SK-N-SH (cell line): Measurements from ENCODE around the gene SERPINE1. TPM values are rescaled to one million over a fixed set of nuclear protein-coding genes. Genes with fewer than 3 reads are reported as not detected.
A peak's percentile ranks its signal among the peaks of the same experiment; 100 is the strongest.

Experiments
- CTCF ChIA-PET: fragments of 300-600, 350-600 bp; formaldehyde crosslinking; extraction: SDS; loops from one replicate; lab custom pipeline; 2021; lab: Yijun Ruan, JAX
- POLR2A ChIA-PET: fragments of 350-600 bp; sonication (Branson Sonifier 250); formaldehyde crosslinking; extraction: SDS; loops from one replicate; lab custom pipeline; 2020; ENCODE audit warnings: antibody characterized with exemption, inconsistent platforms; lab: Yijun Ruan, JAX
- DNase-seq: peaks from one replicate; pipeline ENCODE4 v3.0.0; 2012
- H2AFZ ChIP-seq: fragments of 200-600 bp; sonication (generic); 2 replicates; pipeline ENCODE4 v1.8.1; 2016; ENCODE audit warnings: antibody characterized with exemption, mild to moderate bottlenecking, low read depth
- H3F3A ChIP-seq: fragments of 200-600 bp; sonication (generic); replicated peaks from 2 replicates; pipeline ENCODE3; 2016; ENCODE audit warnings: antibody characterized with exemption, mild to moderate bottlenecking; ENCODE audit not compliant: insufficient read depth
- H3K27ac ChIP-seq, 2 experiments: fragments of 200-500 bp in 1 of 2; fragments of 200-600 bp in 1 of 2; sonication (Bioruptor generic) in 1 of 2; sonication (generic), shearing (Covaris generic) in 1 of 2; 2 replicates each; pipeline versions ENCODE4 v1.5.1 to v1.6.1; 2014 to 2016; ENCODE audit warnings: low read depth in 2 of 2, inconsistent platforms in 1 of 2, low read length in 1 of 2, mild to moderate bottlenecking in 1 of 2, mixed read lengths in 1 of 2
- H3K27me3 ChIP-seq: fragments of 200-600 bp; sonication (generic), shearing (Covaris generic); 2 replicates; pipeline ENCODE4 v1.6.1; 2016; ENCODE audit warnings: mixed run types; ENCODE audit not compliant: insufficient read depth
- H3K36me3 ChIP-seq, 2 experiments: fragments of 200-500 bp in 1 of 2; fragments of 200-600 bp in 1 of 2; sonication (Bioruptor generic) in 1 of 2; sonication (generic) in 1 of 2; replicated peaks in 1 of 2; 2 replicates each; pipeline versions ENCODE3 to v1.5.1; 2014 to 2016; ENCODE audit warnings: low read length in 1 of 2, mild to moderate bottlenecking in 1 of 2; ENCODE audit not compliant: insufficient read depth in 2 of 2, control insufficient read depth in 1 of 2
- H3K4me1 ChIP-seq, 2 experiments: fragments of 200-500 bp in 1 of 2; fragments of 200-600 bp in 1 of 2; sonication (Bioruptor generic) in 1 of 2; sonication (generic), shearing (Covaris generic) in 1 of 2; 2 replicates each; pipeline versions ENCODE4 v1.5.1 to v1.6.1; 2014 to 2016; ENCODE audit warnings: low read depth in 1 of 2, low read length in 1 of 2, mixed run types in 1 of 2; ENCODE audit not compliant: insufficient read depth in 2 of 2, control insufficient read depth in 1 of 2
- H3K4me2 ChIP-seq: fragments of 200-600 bp; sonication (generic), shearing (Covaris generic); 2 replicates; pipeline ENCODE4 v1.6.1; 2017; ENCODE audit warnings: mixed run types
- H3K4me3 ChIP-seq, 2 experiments: fragments of 200-500 bp in 1 of 2; fragments of 200-600 bp in 1 of 2; sonication (Bioruptor generic) in 1 of 2; sonication (generic), shearing (Covaris generic) in 1 of 2; 2 replicates each; pipeline versions ENCODE4 v1.5.1 to v1.8.1; 2014 to 2016; ENCODE audit warnings: low read depth in 2 of 2, inconsistent platforms in 1 of 2, low read length in 1 of 2, mild to moderate bottlenecking in 1 of 2, mixed read lengths in 1 of 2, moderate library complexity in 1 of 2
- H3K79me2 ChIP-seq: fragments of 200-600 bp; sonication (generic); 2 replicates; pipeline ENCODE4 v1.8.1; 2017; ENCODE audit warnings: mild to moderate bottlenecking; ENCODE audit not compliant: insufficient read depth
- H3K9ac ChIP-seq: fragments of 200-600 bp; sonication (generic); 2 replicates; pipeline ENCODE4 v1.6.1; 2017; ENCODE audit warnings: mixed run types
- H3K9me2 ChIP-seq: fragments of 200-600 bp; sonication (generic); 2 replicates; pipeline ENCODE4 v1.6.1; 2017; ENCODE audit warnings: mixed run types
- H3K9me3 ChIP-seq: fragments of 200-600 bp; sonication (generic); 2 replicates; pipeline ENCODE4 v1.6.1; 2017; ENCODE audit warnings: mixed run types, mild to moderate bottlenecking, moderate library complexity
- H4K20me1 ChIP-seq: fragments of 200-600 bp; sonication (generic); 2 replicates; pipeline ENCODE4 v1.6.1; 2017; ENCODE audit warnings: mild to moderate bottlenecking, mixed run types; ENCODE audit not compliant: insufficient read depth
- CHD2 ChIP-seq: fragments of 150-350 bp; IDR thresholded peaks from 2 replicates; pipeline ENCODE4 v1.6.1; 2018; ENCODE audit warnings: low read length; ENCODE audit not compliant: partially characterized antibody
- ELF1 ChIP-seq: IDR thresholded peaks from 2 replicates; pipeline ENCODE4 v1.4.0; 2012
- EP300 ChIP-seq, 2 experiments: IDR thresholded peaks; 2 replicates each; pipeline versions ENCODE4 v1.4.0 to v1.6.1; 2012; ENCODE audit warnings: borderline replicate concordance in 1 of 2, low read depth in 1 of 2, low read length in 1 of 2
- EZH2phosphoT487 ChIP-seq: fragments of 200-600 bp; sonication (generic); IDR thresholded peaks from 2 replicates; pipeline ENCODE4 v1.6.1; 2017; ENCODE audit warnings: low read depth, mixed run types, mild to moderate bottlenecking, antibody characterized with exemption, moderate library complexity, borderline replicate concordance
- GATA2 ChIP-seq: sonication (generic); formaldehyde crosslinking; IDR thresholded peaks from 2 replicates; pipeline ENCODE4 v1.5.0; 2020; ENCODE audit warnings: mild to moderate bottlenecking, missing genetic modification reagents
- JUND ChIP-seq: IDR thresholded peaks from 2 replicates; pipeline ENCODE4 v1.4.0; 2012
- MXI1 ChIP-seq: IDR thresholded peaks from 2 replicates; pipeline ENCODE4 v1.6.1; 2012; ENCODE audit warnings: mild to moderate bottlenecking, low read depth, low read length, improper control_type of control experiment
- NRF1 ChIP-seq: IDR thresholded peaks from 2 replicates; pipeline ENCODE4 v1.6.1; 2012; ENCODE audit warnings: low read depth, mild to moderate bottlenecking, low read length
- POLR2AphosphoS5 ChIP-seq: IDR thresholded peaks from 2 replicates; pipeline ENCODE4 v1.6.1; 2012; ENCODE audit warnings: low read depth, low read length
- RAD21 ChIP-seq: IDR thresholded peaks from 2 replicates; pipeline ENCODE4 v1.6.1; 2012; ENCODE audit warnings: mild to moderate bottlenecking, low read length
- RCOR1 ChIP-seq: fragments of 150-350 bp; IDR thresholded peaks from 2 replicates; pipeline ENCODE4 v1.6.1; 2017; ENCODE audit warnings: antibody characterized with exemption, low read length
- RFX5 ChIP-seq: IDR thresholded peaks from 2 replicates; pipeline ENCODE4 v1.6.1; 2012; ENCODE audit warnings: mild to moderate bottlenecking, improper control_type of control experiment, low read length
- RXRA ChIP-seq: IDR thresholded peaks from 2 replicates; pipeline ENCODE4 v1.4.0; 2012; ENCODE audit warnings: low read depth, mild to moderate bottlenecking, borderline replicate concordance
- SIN3A ChIP-seq: IDR thresholded peaks from 2 replicates; pipeline ENCODE4 v1.6.1; 2012; ENCODE audit warnings: low read depth, mild to moderate bottlenecking, low read length, moderate library complexity, borderline replicate concordance
- WGBS: methylation state at CpG from one replicate; pipeline ENCODE4 v1.1.6; 2017; ENCODE audit warnings: low lambda C conversion rate; 5-methylcytosine and 5-hydroxymethylcytosine counted together
- polyA plus RNA-seq, 3 experiments: library from polyadenylated mRNA; depleted of rRNA; stranded (reverse); fragments of >200 nt; gene quantifications; 2 replicates each; pipeline ENCODE4 v1.2.3, GENCODE V29; 2012
- TF ChIP-seq, protein P1 (sequence below): IDR thresholded peaks from 2 replicates; pipeline ENCODE4; 2012
- TF ChIP-seq, protein P2 (sequence below): IDR thresholded peaks from 2 replicates; pipeline ENCODE4 v1.4.0; 2012; ENCODE audit warnings: low read depth
- TF ChIP-seq, protein P3 (sequence below): fragments of 150-350 bp; IDR thresholded peaks from 2 replicates; pipeline ENCODE4 v1.6.1; 2016; ENCODE audit warnings: mild to moderate bottlenecking, low read depth, low read length
- TF ChIP-seq, protein P4 (sequence below): fragments of 150-350 bp; IDR thresholded peaks from 2 replicates; pipeline ENCODE4 v1.6.1; 2017; ENCODE audit warnings: antibody characterized with exemption, low read length, low read depth, borderline replicate concordance
- TF ChIP-seq, protein P5 (sequence below): IDR thresholded peaks from 2 replicates; pipeline ENCODE4 v1.4.0; 2012; ENCODE audit warnings: low read depth, borderline replicate concordance

The SERPINE1 gene
- polyA plus RNA-seq, 1 of the 3 experiments (the other 2 are of a cell fraction) = 4,174 TPM

DNA sequence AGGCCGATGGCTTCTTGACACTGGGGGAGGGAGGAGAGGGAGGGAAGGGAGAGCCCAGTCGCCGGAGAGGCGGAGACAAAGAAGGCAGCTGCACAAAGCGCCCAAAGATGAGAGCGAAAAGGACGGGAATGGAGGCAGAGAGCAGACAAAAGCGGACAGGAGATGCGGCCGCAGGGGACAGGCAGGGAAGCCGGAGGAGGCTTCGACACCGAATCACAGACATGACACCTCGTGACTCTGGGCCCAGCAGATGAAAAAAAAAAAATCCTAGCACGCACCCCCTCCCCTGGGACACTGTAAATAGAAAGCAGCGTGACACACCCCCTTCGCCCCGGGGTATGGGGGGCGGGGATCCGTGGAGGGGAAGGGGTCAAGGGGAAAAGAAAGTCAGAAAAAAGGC, 52.2 kb downstream of the SERPINE1 start:
- peak overlapping the region; percentile 72 for H3K4me2 ChIP-seq
- POLR2A ChIA-PET = interaction anchor here (1.0 to 2.1 kb wide), 4 partner anchors 10 to 39 kb away, joined by 3 to 9 read pairs (median 3); partner anchors contain the start of genes VGF and ZNHIT1

DNA sequence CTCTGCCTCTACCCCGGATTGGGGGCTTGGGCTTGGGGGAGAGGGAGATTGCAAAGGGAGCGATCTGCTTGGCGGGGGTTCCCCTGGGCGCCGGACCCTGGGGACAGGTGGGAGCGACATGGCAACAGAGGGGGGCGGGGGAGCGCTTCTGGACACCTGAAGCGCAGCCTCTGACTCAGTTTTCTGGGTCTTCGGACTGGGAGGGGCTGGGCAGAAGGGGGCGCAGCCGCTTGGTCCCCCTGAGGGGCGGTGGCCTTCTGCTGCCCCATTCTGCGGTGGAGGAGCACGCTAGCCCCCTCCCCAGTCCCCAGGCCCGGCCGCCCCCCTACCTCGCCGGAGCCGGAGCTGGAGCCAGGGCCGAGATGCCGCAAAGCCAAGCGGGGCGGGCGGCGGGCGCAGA, 52.8 kb downstream of the SERPINE1 start:
- Histone ChIP-seq H3K79me2 (no peaks in the 10 kb centered on the region), H3K36me3 (no peaks in the 10 kb centered on the region), H3K9me3 (no peaks in the 10 kb centered on the region), H4K20me1 (no peaks in the 10 kb centered on the region), H3K9me2 (no peaks in the 10 kb centered on the region), H3K27ac (peak overlapping the region in 1 of 2 experiments; percentile 28; a peak in 1 of 4 replicates), H3K27me3 (peaks cover 28% of the 10 kb centered on the region), H3K4me1 (peaks cover 0 to 16% of the 10 kb centered on the region in 2 experiments; a peak in 1 of 4 replicates), H3F3A (peaks cover 4% of the 10 kb centered on the region), H3K4me2 (peak overlapping the region; percentile 72), H2AFZ (peak overlapping the region; percentile 67; the same call in 1 of the 2 replicates), H3K4me3 (peak overlapping the region; percentile 39 to 48; a peak in 3 of 4 replicates), H3K9ac (no peak overlapping the region)
- ChIA-PET POLR2A (interaction anchor here (0.5 to 1.7 kb wide), 7 partner anchors 9 to 36 kb away, joined by 3 to 9 read pairs (median 5); partner anchors contain the start of gene VGF), CTCF (interaction anchor here (0.7 to 5.4 kb wide), 11 partner anchors 9 to 103 kb away, joined by 3 to 52 read pairs (median 5); partner anchors contain the start of genes FIS1 and VGF)
- peak; percentile 70 for DNase-seq
- WGBS = 5% methylated on average over 7 of the region's 27 CpGs
- TF ChIP-seq, protein P1, sequence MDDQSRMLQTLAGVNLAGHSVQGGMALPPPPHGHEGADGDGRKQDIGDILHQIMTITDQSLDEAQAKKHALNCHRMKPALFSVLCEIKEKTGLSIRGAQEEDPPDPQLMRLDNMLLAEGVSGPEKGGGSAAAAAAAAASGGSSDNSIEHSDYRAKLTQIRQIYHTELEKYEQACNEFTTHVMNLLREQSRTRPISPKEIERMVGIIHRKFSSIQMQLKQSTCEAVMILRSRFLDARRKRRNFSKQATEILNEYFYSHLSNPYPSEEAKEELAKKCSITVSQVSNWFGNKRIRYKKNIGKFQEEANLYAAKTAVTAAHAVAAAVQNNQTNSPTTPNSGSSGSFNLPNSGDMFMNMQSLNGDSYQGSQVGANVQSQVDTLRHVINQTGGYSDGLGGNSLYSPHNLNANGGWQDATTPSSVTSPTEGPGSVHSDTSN = no peak
- TF ChIP-seq EP300 (IDR thresholded peaks at IDR 0.05; ENCODE audit: borderline replicate concordance in 1 of 2, low read depth in 1 of 2, low read length in 1 of 2) (no peak), MXI1 (no peak), RXRA (no peak), NRF1 (no peak), SIN3A (no peak), JUND (no peak), GATA2 (CRISPR knock-in tag) (no peak), ELF1 (no peak), RAD21 (no peak), RFX5 (no peak), EZH2phosphoT487 (no peak), POLR2AphosphoS5 (no peak), CHD2 (no peak), RCOR1 (no peak)
- TF ChIP-seq, protein P2, sequence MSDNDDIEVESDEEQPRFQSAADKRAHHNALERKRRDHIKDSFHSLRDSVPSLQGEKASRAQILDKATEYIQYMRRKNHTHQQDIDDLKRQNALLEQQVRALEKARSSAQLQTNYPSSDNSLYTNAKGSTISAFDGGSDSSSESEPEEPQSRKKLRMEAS = no peak
- TF ChIP-seq, protein P3, sequence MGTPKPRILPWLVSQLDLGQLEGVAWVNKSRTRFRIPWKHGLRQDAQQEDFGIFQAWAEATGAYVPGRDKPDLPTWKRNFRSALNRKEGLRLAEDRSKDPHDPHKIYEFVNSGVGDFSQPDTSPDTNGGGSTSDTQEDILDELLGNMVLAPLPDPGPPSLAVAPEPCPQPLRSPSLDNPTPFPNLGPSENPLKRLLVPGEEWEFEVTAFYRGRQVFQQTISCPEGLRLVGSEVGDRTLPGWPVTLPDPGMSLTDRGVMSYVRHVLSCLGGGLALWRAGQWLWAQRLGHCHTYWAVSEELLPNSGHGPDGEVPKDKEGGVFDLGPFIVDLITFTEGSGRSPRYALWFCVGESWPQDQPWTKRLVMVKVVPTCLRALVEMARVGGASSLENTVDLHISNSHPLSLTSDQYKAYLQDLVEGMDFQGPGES = no peak
- TF ChIP-seq, protein P4, sequence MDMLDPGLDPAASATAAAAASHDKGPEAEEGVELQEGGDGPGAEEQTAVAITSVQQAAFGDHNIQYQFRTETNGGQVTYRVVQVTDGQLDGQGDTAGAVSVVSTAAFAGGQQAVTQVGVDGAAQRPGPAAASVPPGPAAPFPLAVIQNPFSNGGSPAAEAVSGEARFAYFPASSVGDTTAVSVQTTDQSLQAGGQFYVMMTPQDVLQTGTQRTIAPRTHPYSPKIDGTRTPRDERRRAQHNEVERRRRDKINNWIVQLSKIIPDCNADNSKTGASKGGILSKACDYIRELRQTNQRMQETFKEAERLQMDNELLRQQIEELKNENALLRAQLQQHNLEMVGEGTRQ = no peak
- TF ChIP-seq, protein P5, sequence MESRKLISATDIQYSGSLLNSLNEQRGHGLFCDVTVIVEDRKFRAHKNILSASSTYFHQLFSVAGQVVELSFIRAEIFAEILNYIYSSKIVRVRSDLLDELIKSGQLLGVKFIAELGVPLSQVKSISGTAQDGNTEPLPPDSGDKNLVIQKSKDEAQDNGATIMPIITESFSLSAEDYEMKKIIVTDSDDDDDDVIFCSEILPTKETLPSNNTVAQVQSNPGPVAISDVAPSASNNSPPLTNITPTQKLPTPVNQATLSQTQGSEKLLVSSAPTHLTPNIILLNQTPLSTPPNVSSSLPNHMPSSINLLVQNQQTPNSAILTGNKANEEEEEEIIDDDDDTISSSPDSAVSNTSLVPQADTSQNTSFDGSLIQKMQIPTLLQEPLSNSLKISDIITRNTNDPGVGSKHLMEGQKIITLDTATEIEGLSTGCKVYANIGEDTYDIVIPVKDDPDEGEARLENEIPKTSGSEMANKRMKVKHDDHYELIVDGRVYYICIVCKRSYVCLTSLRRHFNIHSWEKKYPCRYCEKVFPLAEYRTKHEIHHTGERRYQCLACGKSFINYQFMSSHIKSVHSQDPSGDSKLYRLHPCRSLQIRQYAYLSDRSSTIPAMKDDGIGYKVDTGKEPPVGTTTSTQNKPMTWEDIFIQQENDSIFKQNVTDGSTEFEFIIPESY = no peak

More for the DNA sequence above, 52.2 kb downstream of the SERPINE1 start:
- peak overlapping the region; percentile 47; the same call in 1 of the 2 replicates for H2AFZ ChIP-seq
- no peaks in the 10 kb centered on the region for H3K9me3 ChIP-seq
- no peaks in the 10 kb centered on the region for H3K36me3 ChIP-seq
- no peaks in the 10 kb centered on the region for H3K79me2 ChIP-seq
- H3K27ac ChIP-seq = no peak overlapping the region; a peak in 1 of 4 replicates
- peaks cover 0 to 16% of the 10 kb centered on the region in 2 experiments; a peak in 1 of 4 replicates for H3K4me1 ChIP-seq
- 6% methylated on average over 20 of the region's 20 CpGs for WGBS
- TF ChIP-seq, protein P1 = no peak
- peak; percentile 76 for TF ChIP-seq MXI1
- H3K9ac ChIP-seq = no peak overlapping the region
- peak; percentile 81 for DNase-seq
- H3K9me2 ChIP-seq = no peaks in the 10 kb centered on the region
- H4K20me1 ChIP-seq = no peaks in the 10 kb centered on the region
- H3K27me3 ChIP-seq = peaks cover 28% of the 10 kb centered on the region
- H3F3A ChIP-seq = no peaks in the 10 kb centered on the region
- H3K4me3 ChIP-seq = peak overlapping the region; percentile 48 to 49; a peak in 3 of 4 replicates
- CTCF ChIA-PET = interaction anchor here (1.0 to 6.7 kb wide), 8 partner anchors 8 to 37 kb away, joined by 3 to 43 read pairs (median 6); no protein-coding TSS in a partner anchor
